ENCODE measurements around the gene PANK4.

Gene PANK4

GRCh38 chr1:2482588-2482987 is 43.8 kb downstream of the PANK4 start:
- Mint-ChIP-seq H3K4me3 (no peak overlapping the region), H3K27me3 (no peaks in the 10 kb centered on the region), H3K27ac (no peak overlapping the region), H3K9me3 (no peaks in the 10 kb centered on the region), H3K4me1 (ENCODE audit: low read depth) (peaks cover 3% of the 10 kb centered on the region), H3K36me3 (ENCODE audit: low read depth) (no peaks in the 10 kb centered on the region)

GRCh38 chr1:2481885-2482284 is 44.5 kb downstream of the PANK4 start:
- Mint-ChIP-seq H3K4me3 (no peak overlapping the region), H3K27ac (no peak overlapping the region), H3K9me3 (no peaks in the 10 kb centered on the region), H3K36me3 (ENCODE audit: low read depth) (no peaks in the 10 kb centered on the region), H3K4me1 (ENCODE audit: low read depth) (peaks cover 3% of the 10 kb centered on the region), H3K27me3 (no peaks in the 10 kb centered on the region)

- Mint-ChIP-seq H3K9me3 (no peaks in the 10 kb centered on the region), H3K27me3 (no peaks in the 10 kb centered on the region), H3K36me3 (ENCODE audit: low read depth) (no peaks in the 10 kb centered on the region), H3K4me1 (ENCODE audit: low read depth) (peaks cover 3% of the 10 kb centered on the region), H3K4me3 (no peak overlapping the region), H3K27ac (no peak overlapping the region)
Measured at GRCh38 chr1:2480986-2481364, 45.4 kb downstream of the PANK4 start.

GRCh38 chr1:2480236-2480985 is 46.0 kb downstream of the PANK4 start:
- H3K9me3 Mint-ChIP-seq: no peaks in the 10 kb centered on the region
- H3K27me3 Mint-ChIP-seq: no peaks in the 10 kb centered on the region
- no peak overlapping the region for H3K27ac Mint-ChIP-seq
- H3K4me3 Mint-ChIP-seq: no peak overlapping the region
- no peaks in the 10 kb centered on the region for H3K36me3 Mint-ChIP-seq (ENCODE audit: low read depth)
- H3K4me1 Mint-ChIP-seq (ENCODE audit: low read depth): peaks cover 3% of the 10 kb centered on the region

GRCh38 chr1:2479618-2480017 is 46.8 kb downstream of the PANK4 start:
- Mint-ChIP-seq H3K36me3 (ENCODE audit: low read depth) (no peaks in the 10 kb centered on the region), H3K4me1 (ENCODE audit: low read depth) (peaks cover 3% of the 10 kb centered on the region), H3K4me3 (no peak overlapping the region), H3K27me3 (no peaks in the 10 kb centered on the region), H3K27ac (no peak overlapping the region), H3K9me3 (no peaks in the 10 kb centered on the region)

GRCh38 chr1:2479186-2479585 is 47.2 kb downstream of the PANK4 start:
- Mint-ChIP-seq H3K27ac (no peak overlapping the region), H3K9me3 (no peaks in the 10 kb centered on the region), H3K27me3 (no peaks in the 10 kb centered on the region), H3K4me1 (ENCODE audit: low read depth) (peaks cover 3% of the 10 kb centered on the region), H3K4me3 (no peak overlapping the region), H3K36me3 (ENCODE audit: low read depth) (no peaks in the 10 kb centered on the region)

- H3K27me3 Mint-ChIP-seq: no peaks in the 10 kb centered on the region
Measured at GRCh38 chr1:2477791-2478499, 48.5 kb downstream of the PANK4 start.

GRCh38 chr1:2477309-2477708 is 49.1 kb downstream of the PANK4 start:
- H3K4me3 Mint-ChIP-seq: no peak overlapping the region
- no peaks in the 10 kb centered on the region for H3K36me3 Mint-ChIP-seq (ENCODE audit: low read depth)
- no peaks in the 10 kb centered on the region for H3K27me3 Mint-ChIP-seq
- no peaks in the 10 kb centered on the region for H3K9me3 Mint-ChIP-seq
- H3K27ac Mint-ChIP-seq: no peak overlapping the region
- no peaks in the 10 kb centered on the region for H3K4me1 Mint-ChIP-seq (ENCODE audit: low read depth)

More at GRCh38 chr1:2477791-2478499, 48.5 kb downstream of the PANK4 start:
- no peaks in the 10 kb centered on the region for H3K36me3 Mint-ChIP-seq (ENCODE audit: low read depth)
- H3K9me3 Mint-ChIP-seq: no peaks in the 10 kb centered on the region
- no peaks in the 10 kb centered on the region for H3K4me1 Mint-ChIP-seq (ENCODE audit: low read depth)
- H3K27ac Mint-ChIP-seq: no peak overlapping the region
- no peak overlapping the region for H3K4me3 Mint-ChIP-seq

- H3K27me3 Mint-ChIP-seq: no peaks in the 10 kb centered on the region
- no peak within 1 kb of the TSS for H3K4me3 Mint-ChIP-seq
- H3K36me3 Mint-ChIP-seq (ENCODE audit: low read depth): no peaks in the 10 kb centered on the region
- no peaks in the 10 kb centered on the region for H3K9me3 Mint-ChIP-seq
- no peak within 1 kb of the TSS for H3K27ac Mint-ChIP-seq
- no peaks in the 10 kb centered on the region for H3K4me1 Mint-ChIP-seq (ENCODE audit: low read depth)
Measured at GRCh38 chr1:2476061-2476999, 50.1 kb downstream of the PANK4 start, which contains the start of gene PLCH2. PLCH2 (plus strand) TSS chr1:2476289; CDS start chr1:2476589, 300 bp downstream.

- Mint-ChIP-seq H3K9me3 (no peaks in the 10 kb centered on the region), H3K27ac (no peak overlapping the region), H3K27me3 (no peaks in the 10 kb centered on the region), H3K36me3 (ENCODE audit: low read depth) (no peaks in the 10 kb centered on the region), H3K4me1 (ENCODE audit: low read depth) (no peaks in the 10 kb centered on the region), H3K4me3 (no peak overlapping the region)
Measured at GRCh38 chr1:2475571-2475970, 50.8 kb downstream of the PANK4 start.

- H3K27ac Mint-ChIP-seq: no peak overlapping the region
- no peaks in the 10 kb centered on the region for H3K27me3 Mint-ChIP-seq
- no peak overlapping the region for H3K4me3 Mint-ChIP-seq
- H3K9me3 Mint-ChIP-seq: no peaks in the 10 kb centered on the region
- no peaks in the 10 kb centered on the region for H3K36me3 Mint-ChIP-seq (ENCODE audit: low read depth)
- H3K4me1 Mint-ChIP-seq (ENCODE audit: low read depth): no peaks in the 10 kb centered on the region
Measured at GRCh38 chr1:2474933-2475371, 51.4 kb downstream of the PANK4 start.

- Mint-ChIP-seq H3K9me3 (no peaks in the 10 kb centered on the region), H3K36me3 (ENCODE audit: low read depth) (no peaks in the 10 kb centered on the region), H3K27me3 (no peaks in the 10 kb centered on the region), H3K27ac (no peak overlapping the region), H3K4me1 (ENCODE audit: low read depth) (no peaks in the 10 kb centered on the region), H3K4me3 (no peak overlapping the region)
Measured at GRCh38 chr1:2474104-2474844, 52.1 kb downstream of the PANK4 start.

GRCh38 chr1:2473198-2473597 is 53.2 kb downstream of the PANK4 start:
- H3K27me3 Mint-ChIP-seq: no peaks in the 10 kb centered on the region
- H3K4me3 Mint-ChIP-seq: no peak overlapping the region
- no peak overlapping the region for H3K27ac Mint-ChIP-seq
- no peaks in the 10 kb centered on the region for H3K4me1 Mint-ChIP-seq (ENCODE audit: low read depth)
- no peaks in the 10 kb centered on the region for H3K9me3 Mint-ChIP-seq
- H3K36me3 Mint-ChIP-seq (ENCODE audit: low read depth): no peaks in the 10 kb centered on the region

GRCh38 chr1:2472561-2473177 is 53.7 kb downstream of the PANK4 start:
- no peaks in the 10 kb centered on the region for H3K36me3 Mint-ChIP-seq (ENCODE audit: low read depth)
- H3K27me3 Mint-ChIP-seq: no peaks in the 10 kb centered on the region
- H3K4me3 Mint-ChIP-seq: no peak overlapping the region
- no peaks in the 10 kb centered on the region for H3K9me3 Mint-ChIP-seq
- H3K27ac Mint-ChIP-seq: no peak overlapping the region
- no peaks in the 10 kb centered on the region for H3K4me1 Mint-ChIP-seq (ENCODE audit: low read depth)

All from stimulated activated naive CD8-positive, alpha-beta T cell treated with anti-CD3 and anti-CD28 coated beads, Interleukin-15, Interleukin-2, amounts not matched to agents 100 ng/mL and 50 ng/mL, for 24 hours (primary cell).